Neural cell (in vitro differentiated cells): ENCODE results near the gene G2E3.

Source experiments
- EZH2 ChIP-seq: fragments of 200-600, 300-800 bp; shearing (Covaris generic), sonication (generic); IDR thresholded peaks from 2 replicates; pipeline ENCODE4 v1.6.1; 2014; ENCODE audit warnings: antibody characterized with exemption, low read length, borderline replicate concordance, mild to moderate bottlenecking; ENCODE audit not compliant: insufficient read depth, poor library complexity, severe bottlenecking
- MXI1 ChIP-seq: fragments of 450-650 bp; conservative IDR thresholded peaks from 2 replicates; pipeline ENCODE4 v1.6.1; 2014; ENCODE audit warnings: antibody characterized with exemption, mild to moderate bottlenecking; ENCODE audit not compliant: poor library complexity, severe bottlenecking
- POLR2AphosphoS5 ChIP-seq: IDR thresholded peaks from 2 replicates; pipeline ENCODE4 v1.6.1; 2012
- RAD21 ChIP-seq: fragments of 450-650 bp; conservative IDR thresholded peaks from 2 replicates; pipeline ENCODE4 v1.6.1; 2014; ENCODE audit warnings: antibody characterized with exemption, mild to moderate bottlenecking, moderate library complexity
- SMC3 ChIP-seq: fragments of 450-650 bp; conservative IDR thresholded peaks from 2 replicates; pipeline ENCODE4 v1.6.1; 2014; ENCODE audit warnings: antibody characterized with exemption, mild to moderate bottlenecking, moderate library complexity; ENCODE audit not compliant: poor library complexity
- TAF1 ChIP-seq: IDR thresholded peaks from 2 replicates; pipeline ENCODE4 v1.6.1; 2012; ENCODE audit warnings: low read depth
- TF ChIP-seq, protein P1 (sequence below): fragments of 450-650 bp; IDR thresholded peaks from 2 replicates; pipeline ENCODE4 v1.5.1; 2014; ENCODE audit warnings: antibody characterized with exemption, mild to moderate bottlenecking, moderate library complexity; ENCODE audit not compliant: poor library complexity, severe bottlenecking

DNA sequence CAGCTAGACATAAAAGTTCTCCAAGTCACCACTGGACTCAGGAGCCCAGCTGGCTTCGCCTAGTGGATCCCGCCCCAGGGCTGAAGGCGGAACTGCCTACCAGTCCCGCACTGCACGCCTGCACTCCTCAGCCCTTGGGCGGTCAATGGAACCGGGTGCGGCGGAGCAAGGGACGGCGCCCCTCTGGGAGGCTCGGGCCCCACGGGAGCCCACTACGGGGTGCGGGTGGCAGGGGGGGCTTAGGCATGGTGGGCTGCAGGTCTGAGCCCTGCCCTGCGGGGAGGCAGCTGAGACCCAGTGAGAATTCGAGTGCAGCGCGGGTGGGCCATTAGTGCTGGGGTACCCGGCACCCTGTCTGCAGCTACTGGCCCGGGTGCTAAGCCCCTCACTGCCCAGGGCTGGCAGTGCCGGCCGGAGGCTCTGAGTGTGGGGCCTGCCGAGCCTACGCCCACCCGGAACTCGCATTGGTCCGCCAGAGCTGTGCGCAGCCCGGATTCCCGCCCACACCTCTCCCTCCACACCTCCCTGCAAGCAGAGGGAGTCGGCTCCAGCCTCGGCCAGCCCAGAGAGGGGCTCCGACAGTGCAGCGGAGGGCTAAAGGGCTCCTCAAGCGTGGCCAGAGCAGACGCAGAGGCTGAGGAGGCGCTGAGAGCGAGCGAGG lies 11.4 kb upstream of the G2E3 start:
- TF ChIP-seq, protein P1, sequence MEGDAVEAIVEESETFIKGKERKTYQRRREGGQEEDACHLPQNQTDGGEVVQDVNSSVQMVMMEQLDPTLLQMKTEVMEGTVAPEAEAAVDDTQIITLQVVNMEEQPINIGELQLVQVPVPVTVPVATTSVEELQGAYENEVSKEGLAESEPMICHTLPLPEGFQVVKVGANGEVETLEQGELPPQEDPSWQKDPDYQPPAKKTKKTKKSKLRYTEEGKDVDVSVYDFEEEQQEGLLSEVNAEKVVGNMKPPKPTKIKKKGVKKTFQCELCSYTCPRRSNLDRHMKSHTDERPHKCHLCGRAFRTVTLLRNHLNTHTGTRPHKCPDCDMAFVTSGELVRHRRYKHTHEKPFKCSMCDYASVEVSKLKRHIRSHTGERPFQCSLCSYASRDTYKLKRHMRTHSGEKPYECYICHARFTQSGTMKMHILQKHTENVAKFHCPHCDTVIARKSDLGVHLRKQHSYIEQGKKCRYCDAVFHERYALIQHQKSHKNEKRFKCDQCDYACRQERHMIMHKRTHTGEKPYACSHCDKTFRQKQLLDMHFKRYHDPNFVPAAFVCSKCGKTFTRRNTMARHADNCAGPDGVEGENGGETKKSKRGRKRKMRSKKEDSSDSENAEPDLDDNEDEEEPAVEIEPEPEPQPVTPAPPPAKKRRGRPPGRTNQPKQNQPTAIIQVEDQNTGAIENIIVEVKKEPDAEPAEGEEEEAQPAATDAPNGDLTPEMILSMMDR, result no peak
- no peak for TF ChIP-seq EZH2
- TF ChIP-seq RAD21, result no peak
- TF ChIP-seq SMC3, result no peak
- TF ChIP-seq MXI1, result no peak
- TF ChIP-seq TAF1, result no peak
- no peak for TF ChIP-seq POLR2AphosphoS5
